Brain microvascular endothelial cell (primary cell): ENCODE measurements around the gene CCDC187.

Experiments used
- DNase-seq: peaks from one replicate; pipeline ENCODE4 v3.0.0-alpha.2; 2020
- H3K27ac ChIP-seq: fragments of 250-450 bp; sonication (Bioruptor Pico); 2 replicates; pipeline ENCODE4 v1.5.1; 2020; ENCODE audit warnings: mild to moderate bottlenecking, moderate library complexity
- H3K27me3 ChIP-seq: fragments of 250-450 bp; sonication (Bioruptor Pico); replicated peaks from 2 replicates; pipeline ENCODE4 v1.5.1; 2020; ENCODE audit warnings: mild to moderate bottlenecking
- H3K36me3 ChIP-seq: fragments of 250-450 bp; sonication (Bioruptor Pico); replicated peaks from 2 replicates; pipeline ENCODE4 v1.5.1; 2020; ENCODE audit warnings: mild to moderate bottlenecking
- H3K4me3 ChIP-seq: 2 replicates; pipeline ENCODE4 v1.5.1; 2011; ENCODE audit warnings: low read depth, mild to moderate bottlenecking, control low read depth, low read length, moderate library complexity
- in situ Hi-C: cut with HindIII; loops from 2 replicates; pipeline ENCODE4 v1.10.0; 2017; ENCODE audit warnings: low sequenced_read_pairs, low pct_ligation_motif_present
- TF ChIP-seq, protein P1 (sequence below): IDR thresholded peaks from 2 replicates; pipeline ENCODE4 v1.5.1; 2011; ENCODE audit warnings: low read depth, mild to moderate bottlenecking, moderate library complexity, low read length, control low read depth, inconsistent platforms; ENCODE audit errors: missing control alignments

Gene CCDC187

DNA sequence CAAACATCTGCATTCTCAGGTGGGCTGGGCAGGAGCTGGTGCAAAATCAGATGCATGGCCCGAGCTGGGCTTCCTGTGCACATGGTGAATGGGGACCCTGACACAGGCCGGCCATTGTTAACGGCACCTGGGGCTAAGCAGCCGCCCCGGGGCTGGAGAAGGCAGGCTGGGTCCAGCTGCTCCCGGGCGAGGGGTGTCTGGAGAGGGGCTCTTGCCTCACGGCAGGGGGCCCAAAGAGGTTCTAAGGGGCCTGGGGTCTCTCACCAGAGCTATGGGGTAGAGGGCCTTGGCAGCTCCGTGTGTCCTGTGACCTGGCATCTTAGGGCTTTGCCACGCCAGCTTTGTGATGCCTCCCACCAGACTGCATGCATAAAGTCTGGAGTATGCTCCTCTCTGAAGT is 53.2 kb downstream of the CCDC187 start:
- TF ChIP-seq, protein P1, sequence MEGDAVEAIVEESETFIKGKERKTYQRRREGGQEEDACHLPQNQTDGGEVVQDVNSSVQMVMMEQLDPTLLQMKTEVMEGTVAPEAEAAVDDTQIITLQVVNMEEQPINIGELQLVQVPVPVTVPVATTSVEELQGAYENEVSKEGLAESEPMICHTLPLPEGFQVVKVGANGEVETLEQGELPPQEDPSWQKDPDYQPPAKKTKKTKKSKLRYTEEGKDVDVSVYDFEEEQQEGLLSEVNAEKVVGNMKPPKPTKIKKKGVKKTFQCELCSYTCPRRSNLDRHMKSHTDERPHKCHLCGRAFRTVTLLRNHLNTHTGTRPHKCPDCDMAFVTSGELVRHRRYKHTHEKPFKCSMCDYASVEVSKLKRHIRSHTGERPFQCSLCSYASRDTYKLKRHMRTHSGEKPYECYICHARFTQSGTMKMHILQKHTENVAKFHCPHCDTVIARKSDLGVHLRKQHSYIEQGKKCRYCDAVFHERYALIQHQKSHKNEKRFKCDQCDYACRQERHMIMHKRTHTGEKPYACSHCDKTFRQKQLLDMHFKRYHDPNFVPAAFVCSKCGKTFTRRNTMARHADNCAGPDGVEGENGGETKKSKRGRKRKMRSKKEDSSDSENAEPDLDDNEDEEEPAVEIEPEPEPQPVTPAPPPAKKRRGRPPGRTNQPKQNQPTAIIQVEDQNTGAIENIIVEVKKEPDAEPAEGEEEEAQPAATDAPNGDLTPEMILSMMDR = no peak
- no peak overlapping the region for H3K27ac ChIP-seq
- in situ Hi-C loops = no loop called here
- no peak for DNase-seq
- no peaks in the 10 kb centered on the region for H3K36me3 ChIP-seq
- peaks cover 12% of the 10 kb centered on the region for H3K27me3 ChIP-seq
- no peak overlapping the region for H3K4me3 ChIP-seq

- DNase-seq = no peak
- Histone ChIP-seq H3K4me3 (no peak overlapping the region), H3K27me3 (peaks cover 12% of the 10 kb centered on the region), H3K36me3 (no peaks in the 10 kb centered on the region), H3K27ac (no peak overlapping the region)
- TF ChIP-seq, protein P1 = no peak
- in situ Hi-C loops = no loop called here
Measured at GRCh38 chr9:136249877-136250559, 53.9 kb downstream of the CCDC187 start.

GRCh38 chr9:136248951-136249876 is 54.7 kb downstream of the CCDC187 start:
- Histone ChIP-seq H3K4me3 (no peak overlapping the region), H3K27ac (no peak overlapping the region), H3K36me3 (no peaks in the 10 kb centered on the region), H3K27me3 (peaks cover 12% of the 10 kb centered on the region)
- TF ChIP-seq, protein P1 = no peak
- in situ Hi-C loops = no loop called here
- no peak for DNase-seq

DNA sequence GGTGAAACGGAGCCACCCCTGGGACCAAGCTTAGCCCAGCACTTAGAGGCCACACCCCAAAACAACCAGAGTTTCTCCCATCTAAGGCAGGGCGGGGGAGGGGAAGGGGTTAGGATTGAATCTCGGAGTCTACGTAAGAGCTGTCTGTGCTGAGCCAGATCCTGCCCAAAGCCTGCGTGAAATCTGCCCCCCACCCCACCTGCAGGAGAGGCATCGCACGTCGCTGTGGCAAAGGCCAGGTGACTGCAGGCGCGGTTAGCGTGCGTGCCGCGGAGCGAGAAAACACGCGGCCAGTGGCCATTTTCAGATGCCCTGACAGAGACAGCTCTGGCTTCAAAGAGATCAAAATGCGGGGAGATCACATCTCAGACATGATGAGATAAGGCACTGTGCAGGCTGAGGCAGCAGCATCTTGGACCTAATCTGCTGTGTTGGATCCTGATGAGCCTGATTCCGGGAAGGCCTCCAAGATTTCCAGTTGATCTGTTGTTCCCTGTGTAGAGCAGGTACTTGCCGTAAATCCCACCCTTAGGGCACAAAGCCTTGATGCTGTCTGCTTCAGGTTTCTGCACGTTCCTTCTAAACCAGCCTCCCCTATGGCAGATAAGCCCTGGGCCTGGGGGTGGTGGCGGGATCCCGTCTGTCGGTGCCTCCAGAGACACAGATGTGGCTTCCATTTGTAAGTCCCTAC is 55.8 kb downstream of the CCDC187 start:
- no peak for DNase-seq
- in situ Hi-C loops = no loop called here
- H3K27me3 ChIP-seq = peaks cover 12% of the 10 kb centered on the region
- TF ChIP-seq, protein P1 = no peak
- H3K36me3 ChIP-seq = no peaks in the 10 kb centered on the region
- H3K27ac ChIP-seq = no peak overlapping the region
- H3K4me3 ChIP-seq = no peak overlapping the region

DNA sequence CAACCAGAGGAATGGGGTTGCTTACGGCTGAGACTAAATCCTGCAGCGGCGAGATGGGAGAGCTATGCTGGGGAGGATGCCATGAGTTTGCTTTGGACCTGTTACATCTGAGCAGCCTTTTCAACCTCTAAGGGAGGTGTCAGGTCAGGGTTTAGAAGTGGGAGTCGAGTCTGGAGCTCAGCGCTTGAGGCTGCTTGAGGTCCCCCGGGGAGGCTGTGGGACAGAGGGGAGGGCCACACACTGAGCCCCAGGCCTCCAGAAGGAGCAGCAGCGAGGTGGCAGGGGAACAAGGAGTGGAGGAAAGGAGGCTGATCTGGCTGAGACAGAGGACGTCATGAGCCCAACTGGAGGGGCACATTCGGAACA is 56.4 kb downstream of the CCDC187 start:
- no peak for DNase-seq
- Histone ChIP-seq H3K4me3 (no peak overlapping the region), H3K27me3 (peaks cover 12% of the 10 kb centered on the region), H3K27ac (no peak overlapping the region), H3K36me3 (no peaks in the 10 kb centered on the region)
- TF ChIP-seq, protein P1 = no peak
- in situ Hi-C loops = no loop called here
